ENCODE measurements around the gene STOML2. TPM values are rescaled to one million over a fixed set of nuclear protein-coding genes. Genes with fewer than 3 reads are reported as not detected.

The STOML2 gene, protein sequence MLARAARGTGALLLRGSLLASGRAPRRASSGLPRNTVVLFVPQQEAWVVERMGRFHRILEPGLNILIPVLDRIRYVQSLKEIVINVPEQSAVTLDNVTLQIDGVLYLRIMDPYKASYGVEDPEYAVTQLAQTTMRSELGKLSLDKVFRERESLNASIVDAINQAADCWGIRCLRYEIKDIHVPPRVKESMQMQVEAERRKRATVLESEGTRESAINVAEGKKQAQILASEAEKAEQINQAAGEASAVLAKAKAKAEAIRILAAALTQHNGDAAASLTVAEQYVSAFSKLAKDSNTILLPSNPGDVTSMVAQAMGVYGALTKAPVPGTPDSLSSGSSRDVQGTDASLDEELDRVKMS
- 69.2 TPM for total RNA-seq

DNA sequence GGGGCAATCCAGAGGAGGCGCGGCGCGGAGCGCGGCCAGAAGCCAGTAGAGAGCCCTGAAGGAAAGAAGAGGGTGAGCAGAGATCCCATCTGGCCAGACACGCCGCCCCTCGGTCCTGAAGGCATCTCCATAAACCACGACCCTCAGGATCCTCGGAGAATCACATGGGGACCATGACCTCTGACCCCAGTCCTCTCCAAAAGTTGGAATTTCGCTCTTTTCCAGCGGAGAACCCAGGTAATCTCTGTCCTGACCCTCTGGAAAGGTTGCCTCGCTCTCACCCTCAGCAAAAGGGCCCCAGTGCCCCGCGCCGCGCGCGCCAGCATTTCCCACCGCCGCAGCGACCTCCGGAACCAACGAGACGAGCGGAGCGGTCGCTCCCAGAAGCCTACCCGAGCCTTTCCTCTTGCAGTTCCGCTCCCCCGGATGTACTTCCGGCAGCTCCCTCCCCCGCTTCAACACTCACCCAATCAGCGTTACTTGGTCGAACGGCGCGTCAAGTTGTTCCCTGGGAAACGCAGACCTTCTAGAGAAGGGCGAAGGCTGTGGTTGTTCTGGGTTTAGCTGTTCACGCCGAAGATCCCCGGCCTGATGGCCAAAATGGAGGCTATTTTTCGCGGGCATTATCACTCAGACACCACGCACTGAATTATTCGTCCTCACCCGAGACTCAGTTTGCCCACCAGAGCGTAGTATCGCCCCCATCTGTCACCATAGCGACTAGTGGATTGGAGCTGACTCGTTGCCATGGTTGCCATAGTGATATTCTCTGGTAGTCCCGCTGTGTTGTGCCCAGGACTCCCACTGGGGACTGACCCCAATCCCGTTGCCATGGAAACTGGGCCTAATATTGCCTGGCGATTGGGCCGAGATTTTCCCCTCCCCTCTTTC lies at the start of gene STOML2:
Gene STOML2, minus strand, starts transcription at position 363 of the 891 bp plus-strand sequence. Its CDS starts 37 bp downstream, at position 326.

DNA sequence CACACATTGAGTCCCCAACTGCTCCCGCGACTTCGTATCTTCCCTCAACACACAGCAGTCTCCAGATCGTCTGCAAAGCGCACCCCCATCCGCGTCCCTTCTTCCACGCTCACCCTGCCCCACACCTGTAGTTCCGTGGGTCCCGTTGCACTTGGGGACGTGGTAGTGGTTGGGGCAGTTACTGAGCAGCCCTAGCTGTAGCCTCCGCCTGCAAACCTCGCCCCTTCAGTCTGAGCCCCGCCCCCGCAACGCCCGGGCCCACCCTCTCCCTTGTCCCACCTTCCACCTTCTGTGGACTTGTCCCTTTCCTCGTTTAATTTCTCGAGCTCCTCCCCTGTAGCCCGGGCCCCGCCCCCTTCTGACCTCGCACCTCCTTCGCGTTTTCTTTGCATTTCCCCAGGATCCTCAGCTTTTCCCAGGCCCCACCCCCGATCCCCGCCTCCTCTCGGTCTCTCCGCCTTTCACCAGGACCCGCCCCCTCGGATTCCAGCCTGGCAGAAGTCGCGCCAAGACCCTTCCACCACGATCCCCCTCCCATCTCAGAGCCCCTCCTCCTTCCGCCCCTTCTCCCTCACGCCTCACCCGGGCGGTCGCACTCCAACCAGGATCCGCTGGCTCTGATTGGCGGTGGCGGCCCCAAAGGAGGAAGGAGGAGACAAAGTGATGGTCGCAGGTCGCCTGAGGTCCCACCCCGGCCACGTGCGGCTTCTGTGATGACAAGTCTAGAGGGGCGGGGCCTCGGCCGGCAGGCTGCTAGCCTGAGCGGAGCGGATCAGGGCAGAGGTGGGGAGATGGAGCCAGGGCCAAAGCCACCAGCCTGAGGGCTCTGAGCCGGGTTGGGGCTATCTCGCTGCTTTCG lies 13.0 kb upstream of the STOML2 start, which contains the start of gene ATOSB:
Gene ATOSB, minus strand, starts transcription at position 183 of the 859 bp plus-strand sequence. CDS start 7,588 bp downstream, outside the sequence.

DNA sequence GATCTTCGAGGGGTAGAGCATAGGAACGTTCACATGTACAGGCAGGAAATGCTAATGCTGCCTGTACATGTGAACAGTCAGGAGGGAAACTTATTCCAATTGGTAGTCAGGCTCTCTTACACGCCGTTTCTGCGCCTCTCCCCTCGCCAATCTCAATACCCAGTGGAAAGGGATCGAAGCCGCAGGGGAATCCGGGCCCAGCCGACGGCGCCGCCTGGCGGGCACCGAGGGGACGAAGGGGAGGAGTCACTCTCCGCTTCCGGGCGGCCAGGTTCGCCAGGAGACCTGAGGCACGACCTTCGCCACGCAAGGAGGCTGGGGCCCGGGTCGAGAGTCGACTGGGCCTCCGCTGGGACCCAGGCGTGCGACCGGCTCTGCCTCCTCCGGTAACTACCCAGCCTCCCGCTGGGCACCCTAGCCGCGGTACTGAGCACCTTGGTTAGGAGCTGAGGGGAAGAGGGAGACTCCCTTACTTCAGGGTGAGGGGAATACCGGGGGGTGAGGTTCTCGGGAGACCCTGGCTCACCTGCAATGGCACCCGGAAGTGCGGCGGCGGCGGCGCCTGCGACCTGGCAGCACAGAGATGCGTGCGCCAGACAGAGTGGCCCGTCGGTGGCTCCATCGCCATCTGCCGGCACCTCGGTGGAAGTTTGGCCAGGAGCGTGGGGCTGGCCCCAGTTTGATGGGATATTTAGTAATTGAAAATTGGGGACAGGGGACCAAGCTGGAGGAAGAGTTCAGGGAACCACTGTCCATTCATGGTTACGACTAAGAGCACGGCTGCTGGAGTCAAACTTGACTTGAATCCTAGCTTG lies 6.7 kb downstream of the STOML2 start, which contains the start of gene PIGO:
Gene PIGO, minus strand, starts transcription at position 557 of the 815 bp plus-strand sequence. CDS start 1,026 bp downstream, outside the sequence.

DNA sequence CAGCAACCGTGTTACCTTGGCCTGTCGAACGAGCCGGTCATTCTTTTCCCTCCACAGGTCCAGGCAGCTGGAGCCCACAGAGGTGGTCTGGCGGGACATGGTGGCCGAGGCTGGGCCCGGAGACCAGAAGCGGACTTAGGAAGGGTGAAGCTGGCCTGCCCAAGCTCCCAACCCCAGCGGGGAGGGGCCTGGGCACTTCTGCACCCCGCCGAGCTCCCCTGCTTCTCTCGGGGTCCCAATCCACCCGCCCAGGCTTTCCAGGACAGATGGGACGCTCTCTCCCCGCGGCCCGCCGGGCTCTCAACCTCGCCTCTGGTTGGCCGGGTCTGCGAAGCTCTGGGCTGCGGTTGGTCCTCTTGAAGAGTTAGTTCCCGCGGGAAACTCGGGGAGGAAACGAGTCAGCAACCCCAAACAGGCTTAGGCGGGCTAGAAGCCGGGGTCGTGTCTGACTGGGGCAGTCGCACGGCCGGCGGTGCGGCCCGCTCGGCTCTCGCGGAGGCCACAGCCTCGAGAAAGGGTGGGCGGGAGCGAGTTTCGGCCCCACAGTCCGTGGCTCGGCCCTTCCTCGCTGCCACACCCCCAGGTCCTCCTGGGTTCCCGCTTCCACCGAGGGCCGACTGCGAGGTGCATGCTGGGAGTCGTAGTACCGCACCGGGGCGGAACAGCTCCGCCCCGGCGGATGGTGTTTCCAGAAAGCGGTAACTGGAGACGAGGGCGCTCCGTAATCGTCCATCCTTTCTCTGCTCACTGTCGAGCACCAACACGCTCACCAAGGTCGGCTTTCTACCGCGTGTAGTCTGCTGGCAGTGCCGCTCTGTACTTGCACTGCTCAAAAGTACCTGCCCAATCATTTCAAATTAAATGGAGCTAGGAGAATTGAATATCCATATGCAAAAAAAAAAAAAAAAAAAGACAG lies 23.2 kb downstream of the STOML2 start, which contains the start of gene FANCG:
Gene FANCG, minus strand, starts transcription at position 517 of the 916 bp plus-strand sequence. Its CDS starts 418 bp downstream, at position 99.

DNA sequence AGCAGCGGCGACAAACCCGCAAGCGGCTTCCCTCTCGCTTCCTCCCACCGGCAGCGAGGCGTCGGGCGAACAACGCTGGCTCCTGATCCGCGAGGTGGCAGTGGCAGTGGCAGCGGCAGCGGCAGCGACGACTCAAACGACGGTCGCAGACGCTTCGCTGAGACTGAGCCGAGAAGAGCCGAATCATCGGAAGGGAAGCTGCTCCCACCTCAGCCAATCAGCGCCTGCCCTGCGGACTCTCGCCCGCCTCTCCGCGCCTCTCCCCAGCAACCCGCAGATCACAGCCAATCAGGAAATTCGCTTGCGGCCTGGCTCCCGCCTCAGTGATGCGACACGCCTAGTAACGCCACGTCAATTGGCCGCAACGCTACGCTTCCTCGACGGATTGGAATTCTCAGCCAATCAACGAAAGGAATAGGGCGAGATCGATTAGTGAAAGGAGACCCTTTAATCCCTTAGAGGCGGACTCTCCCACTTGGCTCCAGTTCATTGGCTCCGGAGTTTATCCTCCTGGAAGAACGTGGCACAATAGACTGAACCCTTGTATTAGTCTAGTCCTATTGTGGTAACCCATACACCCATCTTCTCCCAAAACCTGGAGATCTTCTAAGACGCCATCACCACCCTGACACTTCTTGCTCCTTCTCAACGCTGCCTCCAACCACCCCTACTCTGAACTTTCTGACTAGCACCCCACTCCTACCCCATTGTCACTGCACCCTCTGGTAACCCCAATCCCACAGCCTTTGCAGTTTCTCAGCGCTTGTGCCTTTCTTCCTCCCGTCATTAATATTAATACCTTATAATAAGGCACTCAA lies 30.3 kb downstream of the STOML2 start, which contains the start of gene VCP:
Gene VCP, minus strand, starts transcription at position 165 of the 818 bp plus-strand sequence. CDS start 272 bp downstream, outside the sequence.

Other genes with a start within 250 kb of the STOML2 start
- gene PHF24, start 144.8 kb downstream of the STOML2 start, total RNA-seq = 45.2 TPM
- 35.1 TPM for gene DNAJB5, start 113.4 kb downstream of the STOML2 start, total RNA-seq
- gene VCP, start 30.5 kb downstream of the STOML2 start, total RNA-seq = 193 TPM
- gene FANCG, start 23.2 kb downstream of the STOML2 start, total RNA-seq = 26.5 TPM
- 9.9 TPM for gene PIGO, start 6.5 kb downstream of the STOML2 start, total RNA-seq
- gene ATOSB, start 12.7 kb upstream of the STOML2 start, total RNA-seq = 19.4 TPM
- 26.5 TPM for gene UNC13B, start 58.9 kb upstream of the STOML2 start, total RNA-seq